Measurements from ENCODE around the gene PFKFB3.
A peak's percentile ranks its signal among the peaks of the same experiment; 100 is the strongest.
"Not testable (repeated sequence)": the region's sequence is repeated elsewhere in the genome, so short reads cannot be mapped to it uniquely, and the experiment has no call there.

PFKFB3 gene

GRCh38 chr10:6173203-6173602 lies 29.5 kb upstream of the PFKFB3 start:
- no peaks in the 10 kb centered on the region for H3K9me3 Mint-ChIP-seq
- peak overlapping the region; percentile 50 for H3K4me3 Mint-ChIP-seq
- DNase-seq (ENCODE audit: low spot score in 2 of 2): peak; percentile 24 to 77
- H3K4me1 Mint-ChIP-seq: peaks cover 86% of the 10 kb centered on the region
- peaks cover 37% of the 10 kb centered on the region for H3K36me3 Mint-ChIP-seq
- peak overlapping the region; percentile 91 for H3K27ac Mint-ChIP-seq
- peak; percentile 88 for ATAC-seq

GRCh38 chr10:6174201-6174874 lies 28.4 kb upstream of the PFKFB3 start:
- ATAC-seq (no peak), DNase-seq (ENCODE audit: low spot score in 2 of 2) (no peak)
- no peaks in the 10 kb centered on the region for H3K9me3 Mint-ChIP-seq
- peaks cover 75% of the 10 kb centered on the region for H3K4me1 Mint-ChIP-seq
- H3K36me3 Mint-ChIP-seq: peaks cover 36% of the 10 kb centered on the region
- no peak overlapping the region for H3K4me3 Mint-ChIP-seq
- H3K27ac Mint-ChIP-seq: peak overlapping the region; percentile 91

GRCh38 chr10:6175329-6176055 lies 27.2 kb upstream of the PFKFB3 start:
- DNase-seq (ENCODE audit: low spot score in 2 of 2): no peak
- peak; percentile 46 for ATAC-seq
- peak overlapping the region; percentile 88 for H3K27ac Mint-ChIP-seq
- peaks cover 32% of the 10 kb centered on the region for H3K36me3 Mint-ChIP-seq
- peaks cover 63% of the 10 kb centered on the region for H3K4me1 Mint-ChIP-seq
- no peaks in the 10 kb centered on the region for H3K9me3 Mint-ChIP-seq
- no peak overlapping the region for H3K4me3 Mint-ChIP-seq

GRCh38 chr10:6176691-6177231 lies 26.0 kb upstream of the PFKFB3 start:
- Mint-ChIP-seq H3K4me1 (peaks cover 53% of the 10 kb centered on the region), H3K27ac (peak overlapping the region; percentile 88), H3K4me3 (no peak overlapping the region), H3K9me3 (no peaks in the 10 kb centered on the region), H3K36me3 (peaks cover 21% of the 10 kb centered on the region)
- ATAC-seq (no peak), DNase-seq (ENCODE audit: low spot score in 2 of 2) (no peak)

- H3K4me1 Mint-ChIP-seq: peaks cover 42% of the 10 kb centered on the region
- ATAC-seq (no peak), DNase-seq (ENCODE audit: low spot score in 2 of 2) (no peak)
- peak overlapping the region; percentile 88 for H3K27ac Mint-ChIP-seq
- no peaks in the 10 kb centered on the region for H3K9me3 Mint-ChIP-seq
- no peak overlapping the region for H3K4me3 Mint-ChIP-seq
- H3K36me3 Mint-ChIP-seq: peaks cover 19% of the 10 kb centered on the region
These were observed 24.9 kb upstream of the PFKFB3 start for GRCh38 chr10:6177880-6178281.

GRCh38 chr10:6178581-6178980 lies 24.2 kb upstream of the PFKFB3 start:
- ATAC-seq: no peak

GRCh38 chr10:6179078-6179477 lies 23.7 kb upstream of the PFKFB3 start:
- H3K27ac Mint-ChIP-seq: no peak overlapping the region
- H3K36me3 Mint-ChIP-seq: peaks cover 19% of the 10 kb centered on the region
- DNase-seq (ENCODE audit: low spot score in 2 of 2) (no peak), ATAC-seq (no peak)
- H3K4me1 Mint-ChIP-seq: peaks cover 30% of the 10 kb centered on the region
- no peaks in the 10 kb centered on the region for H3K9me3 Mint-ChIP-seq
- no peak overlapping the region for H3K4me3 Mint-ChIP-seq

More at GRCh38 chr10:6178581-6178980, 24.2 kb upstream of the PFKFB3 start:
- Mint-ChIP-seq H3K9me3 (no peaks in the 10 kb centered on the region), H3K36me3 (peaks cover 19% of the 10 kb centered on the region), H3K4me3 (no peak overlapping the region), H3K27ac (peak overlapping the region; percentile 88), H3K4me1 (peaks cover 35% of the 10 kb centered on the region)
- DNase-seq (ENCODE audit: low spot score in 2 of 2): no peak

- ATAC-seq: no peak
- peaks cover 30% of the 10 kb centered on the region for H3K4me1 Mint-ChIP-seq
- H3K4me3 Mint-ChIP-seq: no peak overlapping the region
- H3K9me3 Mint-ChIP-seq: no peaks in the 10 kb centered on the region
- no peak overlapping the region for H3K27ac Mint-ChIP-seq
- H3K36me3 Mint-ChIP-seq: peaks cover 11% of the 10 kb centered on the region
- no peak for DNase-seq (ENCODE audit: low spot score in 2 of 2)
These were observed 22.1 kb upstream of the PFKFB3 start for GRCh38 chr10:6180480-6181110.

- no peak overlapping the region for H3K27ac Mint-ChIP-seq
- H3K9me3 Mint-ChIP-seq: no peaks in the 10 kb centered on the region
- H3K4me3 Mint-ChIP-seq: no peak overlapping the region
- peaks cover 6% of the 10 kb centered on the region for H3K36me3 Mint-ChIP-seq
- no peak for ATAC-seq
- peaks cover 30% of the 10 kb centered on the region for H3K4me1 Mint-ChIP-seq
- DNase-seq (ENCODE audit: low spot score in 2 of 2): no peak
These were observed 21.5 kb upstream of the PFKFB3 start for GRCh38 chr10:6181249-6181648.

GRCh38 chr10:6182454-6183098 lies 20.2 kb upstream of the PFKFB3 start:
- peaks cover 6% of the 10 kb centered on the region for H3K36me3 Mint-ChIP-seq
- no peaks in the 10 kb centered on the region for H3K9me3 Mint-ChIP-seq
- H3K4me3 Mint-ChIP-seq: no peak overlapping the region
- H3K4me1 Mint-ChIP-seq: peaks cover 34% of the 10 kb centered on the region
- H3K27ac Mint-ChIP-seq: no peak overlapping the region
- DNase-seq (ENCODE audit: low spot score in 2 of 2) (no peak), ATAC-seq (no peak)

- H3K4me1 Mint-ChIP-seq: peaks cover 41% of the 10 kb centered on the region
- H3K36me3 Mint-ChIP-seq: peaks cover 7% of the 10 kb centered on the region
- DNase-seq (ENCODE audit: low spot score in 2 of 2): no peak
- peak overlapping the region; percentile 53 for H3K27ac Mint-ChIP-seq
- peak overlapping the region; percentile 26 for H3K4me3 Mint-ChIP-seq
- H3K9me3 Mint-ChIP-seq: no peaks in the 10 kb centered on the region
- ATAC-seq: peak; percentile 69
These were observed 17.6 kb upstream of the PFKFB3 start for GRCh38 chr10:6185039-6185716.

- Mint-ChIP-seq H3K4me3 (no peak overlapping the region), H3K4me1 (peaks cover 45% of the 10 kb centered on the region), H3K27ac (peak overlapping the region; percentile 10), H3K36me3 (peaks cover 17% of the 10 kb centered on the region), H3K9me3 (no peaks in the 10 kb centered on the region)
- DNase-seq (ENCODE audit: low spot score in 2 of 2): no peak
- ATAC-seq: no peak
These were observed 15.9 kb upstream of the PFKFB3 start for GRCh38 chr10:6186894-6187256.

- Mint-ChIP-seq H3K9me3 (no peaks in the 10 kb centered on the region), H3K4me1 (peaks cover 45% of the 10 kb centered on the region), H3K4me3 (no peak overlapping the region), H3K36me3 (peaks cover 21% of the 10 kb centered on the region), H3K27ac (no peak overlapping the region)
- no peak for DNase-seq (ENCODE audit: low spot score in 2 of 2)
- peak; percentile 79 for ATAC-seq
These were observed 15.5 kb upstream of the PFKFB3 start for GRCh38 chr10:6187278-6187677.

GRCh38 chr10:6190033-6190432 lies 12.7 kb upstream of the PFKFB3 start:
- H3K4me1 Mint-ChIP-seq: peaks cover 56% of the 10 kb centered on the region
- H3K9me3 Mint-ChIP-seq; ATAC-seq; H3K27ac Mint-ChIP-seq; DNase-seq (ENCODE audit: low spot score in 2 of 2); H3K4me3 Mint-ChIP-seq: not testable (repeated sequence)
- peaks cover 28% of the 10 kb centered on the region for H3K36me3 Mint-ChIP-seq

- no peaks in the 10 kb centered on the region for H3K9me3 Mint-ChIP-seq
- H3K27ac Mint-ChIP-seq: no peak overlapping the region
- no peak for DNase-seq (ENCODE audit: low spot score in 2 of 2)
- H3K4me3 Mint-ChIP-seq: no peak overlapping the region
- no peak for ATAC-seq
- H3K4me1 Mint-ChIP-seq: peaks cover 53% of the 10 kb centered on the region
- peaks cover 28% of the 10 kb centered on the region for H3K36me3 Mint-ChIP-seq
These were observed 11.6 kb upstream of the PFKFB3 start for GRCh38 chr10:6191147-6191546.

All from stimulated activated effector memory CD8-positive, alpha-beta T cell treated with anti-CD3 and anti-CD28 coated beads, Interleukin-12 subunit alpha, Interleukin-12 subunit beta, amount 100 ng/mL, for 72 hours (primary cell).